H1 (cell line): ENCODE measurements around the gene BLTP3B. TPM values are rescaled to one million over a fixed set of nuclear protein-coding genes. Genes with fewer than 3 reads are reported as not detected.

Experiments used
- CHD1 ChIP-seq: IDR thresholded peaks from 2 replicates; pipeline ENCODE4 v1.6.1; 2012; ENCODE audit warnings: low read depth, low read length, improper control_type of control experiment
- EZH2 ChIP-seq: fragments of 200-600 bp; sonication (generic); IDR thresholded peaks from 2 replicates; pipeline ENCODE4 v1.7.1; 2012; ENCODE audit warnings: low read depth, mild to moderate bottlenecking, moderate library complexity, low read length, inconsistent platforms; ENCODE audit not compliant: severe bottlenecking
- JUN ChIP-seq: IDR thresholded peaks from 2 replicates; pipeline ENCODE4 v1.6.1; 2011; ENCODE audit warnings: low read depth, mild to moderate bottlenecking, improper control_type of control experiment, low read length
- RBBP5 ChIP-seq: IDR thresholded peaks from 2 replicates; pipeline ENCODE4 v1.7.1; 2012; ENCODE audit warnings: low read depth, mild to moderate bottlenecking, inconsistent platforms, low read length, moderate library complexity, borderline replicate concordance
- polyA plus RNA-seq, 7 experiments: library from polyadenylated mRNA; depleted of rRNA in 3 of 7; stranded (reverse) in 5 of 7; unstranded in 2 of 7; fragments of >200 nt in 5 of 7; fragments of 200-250 nt in 2 of 7; gene quantifications; 1 replicate in 5 of 7; 2 replicates in 1 of 7; 4 replicates in 1 of 7; pipeline versions ENCODE4 v1.2.1 to v1.2.3, GENCODE V29; 2011 to 2013; ENCODE audit warnings: missing spikeins in 2 of 7, mixed read lengths in 2 of 7
- total RNA-seq: library from RNA; stranded (reverse); fragmentation: NEBNext Ultra II Directional; extraction: Animal tissue kit (Norgen Biotek cat#: 25700); gene quantifications from 2 replicates; pipeline ENCODE4 v1.2.1, GENCODE V29; 2021

Gene BLTP3B
- total and polyA plus RNA-seq, 2 of the 8 experiments (the other 6 are each of a cell fraction or from before 2014, with no cell fraction given) = 7.0 to 28.6 TPM

DNA sequence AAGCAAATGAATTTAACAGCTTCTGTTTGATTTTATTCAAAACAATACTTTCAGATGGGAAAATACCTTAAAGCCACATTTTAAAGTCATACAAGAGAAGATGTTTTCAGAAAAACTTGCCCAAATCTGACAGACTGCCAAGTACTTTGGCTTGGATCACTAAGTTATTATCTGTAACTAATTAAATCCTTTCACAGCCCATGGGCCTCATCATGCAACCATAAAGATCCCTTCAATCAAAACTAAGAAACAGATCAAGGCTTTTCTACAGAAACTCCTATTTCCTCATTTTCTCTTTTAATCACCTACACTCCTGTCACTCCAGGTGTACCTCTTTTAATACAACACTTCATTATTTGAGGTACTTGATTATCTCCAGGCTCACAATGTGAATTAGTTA, 28.1 kb downstream of the BLTP3B start (continued):
- TF ChIP-seq EZH2 = no peak
- TF ChIP-seq JUN = no peak
- TF ChIP-seq RBBP5 = no peak
- TF ChIP-seq CHD1 = no peak
